Mesenchymal stem cell (in vitro differentiated cells and primary cell): ENCODE data around the gene UBE2G2.

Experiments
- DNase-seq: peaks from one replicate; pipeline ENCODE4 v3.0.0-alpha.2; 2013
- H2AFZ ChIP-seq: one replicate; pipeline ENCODE4 v1.6.1; 2013; ENCODE audit warnings: low read depth, mild to moderate bottlenecking, control low read depth, inconsistent platforms, low read length, moderate library complexity
- H2AK5ac ChIP-seq: 2 replicates; pipeline ENCODE4 v1.6.1; 2013; ENCODE audit warnings: low read length, moderate library complexity, mild to moderate bottlenecking, inconsistent platforms; ENCODE audit not compliant: severe bottlenecking
- H2BK120ac ChIP-seq: one replicate; pipeline ENCODE4 v1.6.1; 2013; ENCODE audit warnings: low read depth, mild to moderate bottlenecking, inconsistent platforms, low read length, moderate library complexity
- H2BK12ac ChIP-seq, 2 experiments: one replicate each; pipeline ENCODE4 v1.6.1; 2013; ENCODE audit warnings: inconsistent platforms in 2 of 2, low read length in 2 of 2, mild to moderate bottlenecking in 2 of 2, moderate library complexity in 2 of 2, control low read depth in 1 of 2
- H2BK15ac ChIP-seq: one replicate; pipeline ENCODE4 v1.6.1; 2013; ENCODE audit warnings: mild to moderate bottlenecking, low read depth, inconsistent platforms; ENCODE audit not compliant: poor library complexity, severe bottlenecking
- H2BK5ac ChIP-seq: 2 replicates; pipeline ENCODE4 v1.6.1; 2013; ENCODE audit warnings: low read depth, mild to moderate bottlenecking, low read length, control low read depth, inconsistent platforms; ENCODE audit not compliant: poor library complexity, severe bottlenecking
- H3K14ac ChIP-seq, 2 experiments: one replicate each; pipeline ENCODE4 v1.6.1; 2013; ENCODE audit warnings: inconsistent platforms in 2 of 2, low read length in 2 of 2, control low read depth in 1 of 2, mild to moderate bottlenecking in 1 of 2, moderate library complexity in 1 of 2
- H3K18ac ChIP-seq, 2 experiments: one replicate each; pipeline ENCODE4 v1.6.1; 2013; ENCODE audit warnings: inconsistent platforms in 2 of 2, low read length in 2 of 2, control low read depth in 1 of 2, low read depth in 1 of 2, mild to moderate bottlenecking in 1 of 2
- H3K23ac ChIP-seq, 2 experiments: one replicate each; pipeline ENCODE4 v1.6.1; 2013; ENCODE audit warnings: inconsistent platforms in 2 of 2, low read length in 2 of 2, mild to moderate bottlenecking in 2 of 2, moderate library complexity in 2 of 2, control low read depth in 1 of 2
- H3K27ac ChIP-seq: 2 replicates; pipeline ENCODE4 v1.5.1; 2013; ENCODE audit warnings: mild to moderate bottlenecking, moderate library complexity, low read length, control low read depth, inconsistent platforms; ENCODE audit not compliant: poor library complexity, severe bottlenecking
- H3K27me3 ChIP-seq, 2 experiments: 2 replicates each; pipeline versions ENCODE4 v1.6.1 to v1.7.0; 2013; ENCODE audit warnings: low read length in 2 of 2, mild to moderate bottlenecking in 2 of 2, moderate library complexity in 2 of 2, control low read depth in 1 of 2, inconsistent platforms in 1 of 2; ENCODE audit not compliant: control insufficient read depth in 1 of 2, insufficient read depth in 1 of 2
- H3K36me3 ChIP-seq, 2 experiments: 2 replicates each; pipeline versions ENCODE4 v1.6.1 to v1.7.0; 2013; ENCODE audit warnings: low read length in 2 of 2, control low read depth in 1 of 2, inconsistent platforms in 1 of 2, low read depth in 1 of 2, mild to moderate bottlenecking in 1 of 2; ENCODE audit not compliant: insufficient read depth in 2 of 2, control insufficient read depth in 1 of 2
- H3K4ac ChIP-seq, 2 experiments: one replicate each; pipeline ENCODE4 v1.6.1; 2013; ENCODE audit warnings: inconsistent platforms in 2 of 2, low read length in 2 of 2, mild to moderate bottlenecking in 2 of 2, moderate library complexity in 2 of 2, control low read depth in 1 of 2, low read depth in 1 of 2
- H3K4me1 ChIP-seq: 2 replicates; pipeline ENCODE4 v1.6.1; 2013; ENCODE audit warnings: low read depth, low read length, control low read depth; ENCODE audit not compliant: control insufficient read depth, insufficient read depth
- H3K4me2 ChIP-seq: 2 replicates; pipeline ENCODE4 v1.6.1; 2013; ENCODE audit warnings: low read length, mild to moderate bottlenecking, inconsistent platforms; ENCODE audit not compliant: poor library complexity, severe bottlenecking
- H3K4me3 ChIP-seq, 2 experiments: 2 replicates each; pipeline versions ENCODE4 v1.5.1 to v1.7.0; 2013; ENCODE audit warnings: low read length in 2 of 2, mild to moderate bottlenecking in 2 of 2, control low read depth in 1 of 2, low read depth in 1 of 2; ENCODE audit not compliant: insufficient read depth in 1 of 2
- H3K79me1 ChIP-seq: replicated peaks from 2 replicates; pipeline ENCODE4 v1.6.1; 2013; ENCODE audit warnings: mild to moderate bottlenecking, control low read depth, low read length, inconsistent platforms; ENCODE audit not compliant: poor library complexity, severe bottlenecking
- H3K9ac ChIP-seq: 2 replicates; pipeline ENCODE4 v1.7.0; 2013; ENCODE audit warnings: mild to moderate bottlenecking, low read length, moderate library complexity
- H3K9me3 ChIP-seq: 2 replicates; pipeline ENCODE4 v1.7.0; 2013; ENCODE audit warnings: mild to moderate bottlenecking, low read length; ENCODE audit not compliant: control insufficient read depth
- H4K8ac ChIP-seq: one replicate; pipeline ENCODE4 v1.6.1; 2013; ENCODE audit warnings: inconsistent platforms, mild to moderate bottlenecking, low read length, moderate library complexity
- H4K91ac ChIP-seq: one replicate; pipeline ENCODE4 v1.6.1; 2013; ENCODE audit warnings: mild to moderate bottlenecking, low read length, inconsistent platforms
- WGBS: methylation state at CpG from one replicate; pipeline ENCODE4 v1.1.7; 2013; ENCODE audit warnings: mixed read lengths; 5-methylcytosine and 5-hydroxymethylcytosine counted together

Gene UBE2G2

GRCh38 chr21:44849616-44850130 lies 48.1 kb upstream of the UBE2G2 start:
- Histone ChIP-seq H3K4ac (no peak overlapping the region), H3K27ac (no peak overlapping the region), H3K4me1 (peaks cover 18% of the 10 kb centered on the region), H3K36me3 (peaks cover 60 to 70% of the 10 kb centered on the region in 2 experiments), H3K27me3 (peaks cover under 1% of the 10 kb centered on the region in 2 experiments), H2AFZ (no peak overlapping the region), H2BK5ac (no peak overlapping the region), H3K18ac (no peak overlapping the region), H2BK120ac (no peak overlapping the region), H2AK5ac (no peak overlapping the region), H2BK15ac (no peak overlapping the region), H3K14ac (no peak overlapping the region), H3K4me2 (no peak overlapping the region), H4K8ac (no peak overlapping the region), H3K9ac (no peak overlapping the region), H3K9me3 (no peaks in the 10 kb centered on the region), H4K91ac (no peak overlapping the region), H2BK12ac (no peak overlapping the region), H3K23ac (peak overlapping the region in 1 of 2 experiments; percentile 27), H3K4me3 (no peak overlapping the region), H3K79me1 (peaks cover 40% of the 10 kb centered on the region)
- 99% methylated on average over 12 of the region's 12 CpGs for WGBS
- no peak for DNase-seq

- Histone ChIP-seq H4K8ac (no peak overlapping the region), H3K4me2 (no peak overlapping the region), H3K4me3 (no peak overlapping the region), H3K79me1 (peaks cover 34% of the 10 kb centered on the region), H3K9ac (no peak overlapping the region), H4K91ac (peak overlapping the region; percentile 56), H2BK15ac (no peak overlapping the region), H2AFZ (no peak overlapping the region), H3K27ac (no peak overlapping the region), H2AK5ac (no peak overlapping the region), H3K4ac (no peak overlapping the region), H3K23ac (peak overlapping the region in 1 of 2 experiments; percentile 27), H2BK12ac (peak overlapping the region in 1 of 2 experiments; percentile 3), H3K4me1 (peaks cover 18% of the 10 kb centered on the region), H3K36me3 (peaks cover 53 to 63% of the 10 kb centered on the region in 2 experiments), H3K14ac (no peak overlapping the region), H2BK5ac (no peak overlapping the region), H3K18ac (no peak overlapping the region), H3K9me3 (no peaks in the 10 kb centered on the region), H2BK120ac (no peak overlapping the region), H3K27me3 (peaks cover 6% of the 10 kb centered on the region in 2 experiments)
- 99% methylated on average over 36 of the region's 36 CpGs for WGBS
- no peak for DNase-seq
Observed at GRCh38 chr21:44848821-44849521, 47.4 kb upstream of the UBE2G2 start.

- Histone ChIP-seq H4K91ac (no peak overlapping the region), H3K79me1 (peaks cover 27% of the 10 kb centered on the region), H3K9ac (no peak overlapping the region), H3K4ac (no peak overlapping the region), H2BK12ac (peak overlapping the region in 1 of 2 experiments; percentile 18), H3K9me3 (no peaks in the 10 kb centered on the region), H2BK15ac (no peak overlapping the region), H3K14ac (no peak overlapping the region), H3K27me3 (peaks cover 15 to 19% of the 10 kb centered on the region in 2 experiments), H2AFZ (no peak overlapping the region), H2AK5ac (no peak overlapping the region), H3K27ac (no peak overlapping the region), H3K36me3 (peaks cover 41 to 52% of the 10 kb centered on the region in 2 experiments), H3K23ac (peak overlapping the region in 1 of 2 experiments; percentile 49), H2BK5ac (no peak overlapping the region), H4K8ac (peak overlapping the region; percentile 35), H3K4me3 (no peak overlapping the region), H3K18ac (no peak overlapping the region), H2BK120ac (no peak overlapping the region), H3K4me1 (peaks cover 18% of the 10 kb centered on the region), H3K4me2 (no peak overlapping the region)
- DNase-seq = no peak
- WGBS = 93% methylated on average over 24 of the region's 24 CpGs
Observed at GRCh38 chr21:44847261-44848056, 45.8 kb upstream of the UBE2G2 start.
